Measurements from ENCODE around the gene SNX22. TPM values are rescaled to one million over a fixed set of nuclear protein-coding genes. Genes with fewer than 3 reads are reported as not detected.

SNX22 gene
- total and polyA plus RNA-seq, 3 donors from 2014 or later = 1.9 to 2.0 (median 2.0) TPM

GRCh38 chr15:64144565-64145281 is 6.8 kb upstream of the SNX22 start:
- H3K4me1 ChIP-seq = no peaks in the 10 kb centered on the region
- intact Hi-C loops (cut with DNase I; ENCODE audit: low total_unique reads) = no loop called here
- H3K4me3 ChIP-seq = no peak overlapping the region
- no peaks in the 10 kb centered on the region for H3K27me3 ChIP-seq
- H3K36me3 ChIP-seq (ENCODE audit: low read depth, missing control alignments) = no peaks in the 10 kb centered on the region
- DNase-seq = peak; percentile 11
- TF ChIP-seq CTCF (IDR thresholded peaks at IDR 0.05) (no peak), POLR2A (IDR thresholded peaks at IDR 0.05) (no peak)
- H3K27ac ChIP-seq = no peak overlapping the region
- WGBS, 2 donors = 62 to 72% methylated on average over 11 to 14 of the region's 14 CpGs
- H3K9me3 ChIP-seq = no peaks in the 10 kb centered on the region

- Histone ChIP-seq H3K36me3 (ENCODE audit: low read depth, missing control alignments) (no peaks in the 10 kb centered on the region), H3K27ac (no peak overlapping the region), H3K9me3 (no peaks in the 10 kb centered on the region), H3K4me3 (no peak overlapping the region), H3K27me3 (no peaks in the 10 kb centered on the region), H3K4me1 (no peaks in the 10 kb centered on the region)
- DNase-seq = peak; percentile 12
- intact Hi-C loops (cut with DNase I; ENCODE audit: low total_unique reads) = no loop called here
- WGBS, 2 donors = 74 to 85% methylated on average over 4 to 6 of the region's 6 CpGs
- TF ChIP-seq CTCF (IDR thresholded peaks at IDR 0.05) (no peak), POLR2A (IDR thresholded peaks at IDR 0.05) (no peak)
Observed at GRCh38 chr15:64146041-64146440, 5.5 kb upstream of the SNX22 start.

GRCh38 chr15:64146520-64146884 is 5.0 kb upstream of the SNX22 start:
- intact Hi-C loops (cut with DNase I; ENCODE audit: low total_unique reads) = no loop called here
- no peaks in the 10 kb centered on the region for H3K9me3 ChIP-seq
- 83 to 93% methylated on average over 3 of the region's 3 CpGs for WGBS, 2 donors
- DNase-seq = no peak
- H3K4me3 ChIP-seq = no peak overlapping the region
- no peak overlapping the region for H3K27ac ChIP-seq
- H3K36me3 ChIP-seq (ENCODE audit: low read depth, missing control alignments) = no peaks in the 10 kb centered on the region
- no peaks in the 10 kb centered on the region for H3K27me3 ChIP-seq
- TF ChIP-seq CTCF (IDR thresholded peaks at IDR 0.05) = no peak
- no peak for TF ChIP-seq POLR2A (IDR thresholded peaks at IDR 0.05)
- H3K4me1 ChIP-seq = peaks cover 2% of the 10 kb centered on the region

- 37 to 64% methylated on average over 11 to 26 of the region's 26 CpGs for WGBS, 2 donors
- TF ChIP-seq POLR2A (IDR thresholded peaks at IDR 0.05) = no peak
- TF ChIP-seq CTCF (IDR thresholded peaks at IDR 0.05) = no peak
Observed at GRCh38 chr15:64146885-64147681, 4.4 kb upstream of the SNX22 start.

More at GRCh38 chr15:64146885-64147681, 4.4 kb upstream of the SNX22 start:
- intact Hi-C loops (cut with DNase I; ENCODE audit: low total_unique reads) = no loop called here
- H3K36me3 ChIP-seq (ENCODE audit: low read depth, missing control alignments) = no peaks in the 10 kb centered on the region
- DNase-seq = no peak
- no peaks in the 10 kb centered on the region for H3K9me3 ChIP-seq
- H3K27ac ChIP-seq = no peak overlapping the region
- H3K4me3 ChIP-seq = no peak overlapping the region
- peaks cover 8% of the 10 kb centered on the region for H3K4me1 ChIP-seq
- no peaks in the 10 kb centered on the region for H3K27me3 ChIP-seq
